SK-N-SH (cell line): ENCODE data around the gene UNC45A. TPM values are rescaled to one million over a fixed set of nuclear protein-coding genes. Genes with fewer than 3 reads are reported as not detected.
A peak's percentile ranks its signal among the peaks of the same experiment; 100 is the strongest.

Source experiments
- CTCF ChIA-PET: fragments of 300-600, 350-600 bp; formaldehyde crosslinking; extraction: SDS; loops from one replicate; lab custom pipeline; 2021; lab: Yijun Ruan, JAX
- POLR2A ChIA-PET: fragments of 350-600 bp; sonication (Branson Sonifier 250); formaldehyde crosslinking; extraction: SDS; loops from one replicate; lab custom pipeline; 2020; ENCODE audit warnings: antibody characterized with exemption, inconsistent platforms; lab: Yijun Ruan, JAX
- DNase-seq: peaks from one replicate; pipeline ENCODE4 v3.0.0; 2012
- H2AFZ ChIP-seq: fragments of 200-600 bp; sonication (generic); 2 replicates; pipeline ENCODE4 v1.8.1; 2016; ENCODE audit warnings: antibody characterized with exemption, mild to moderate bottlenecking, low read depth
- H3F3A ChIP-seq: fragments of 200-600 bp; sonication (generic); replicated peaks from 2 replicates; pipeline ENCODE3; 2016; ENCODE audit warnings: antibody characterized with exemption, mild to moderate bottlenecking; ENCODE audit not compliant: insufficient read depth
- H3K27ac ChIP-seq, 2 experiments: fragments of 200-500 bp in 1 of 2; fragments of 200-600 bp in 1 of 2; sonication (Bioruptor generic) in 1 of 2; sonication (generic), shearing (Covaris generic) in 1 of 2; 2 replicates each; pipeline versions ENCODE4 v1.5.1 to v1.6.1; 2014 to 2016; ENCODE audit warnings: low read depth in 2 of 2, inconsistent platforms in 1 of 2, low read length in 1 of 2, mild to moderate bottlenecking in 1 of 2, mixed read lengths in 1 of 2
- H3K27me3 ChIP-seq: fragments of 200-600 bp; sonication (generic), shearing (Covaris generic); 2 replicates; pipeline ENCODE4 v1.6.1; 2016; ENCODE audit warnings: mixed run types; ENCODE audit not compliant: insufficient read depth
- H3K36me3 ChIP-seq, 2 experiments: fragments of 200-500 bp in 1 of 2; fragments of 200-600 bp in 1 of 2; sonication (Bioruptor generic) in 1 of 2; sonication (generic) in 1 of 2; replicated peaks in 1 of 2; 2 replicates each; pipeline versions ENCODE3 to v1.5.1; 2014 to 2016; ENCODE audit warnings: low read length in 1 of 2, mild to moderate bottlenecking in 1 of 2; ENCODE audit not compliant: insufficient read depth in 2 of 2, control insufficient read depth in 1 of 2
- H3K4me1 ChIP-seq, 2 experiments: fragments of 200-500 bp in 1 of 2; fragments of 200-600 bp in 1 of 2; sonication (Bioruptor generic) in 1 of 2; sonication (generic), shearing (Covaris generic) in 1 of 2; 2 replicates each; pipeline versions ENCODE4 v1.5.1 to v1.6.1; 2014 to 2016; ENCODE audit warnings: low read depth in 1 of 2, low read length in 1 of 2, mixed run types in 1 of 2; ENCODE audit not compliant: insufficient read depth in 2 of 2, control insufficient read depth in 1 of 2
- H3K4me2 ChIP-seq: fragments of 200-600 bp; sonication (generic), shearing (Covaris generic); 2 replicates; pipeline ENCODE4 v1.6.1; 2017; ENCODE audit warnings: mixed run types
- H3K4me3 ChIP-seq, 2 experiments: fragments of 200-500 bp in 1 of 2; fragments of 200-600 bp in 1 of 2; sonication (Bioruptor generic) in 1 of 2; sonication (generic), shearing (Covaris generic) in 1 of 2; 2 replicates each; pipeline versions ENCODE4 v1.5.1 to v1.8.1; 2014 to 2016; ENCODE audit warnings: low read depth in 2 of 2, inconsistent platforms in 1 of 2, low read length in 1 of 2, mild to moderate bottlenecking in 1 of 2, mixed read lengths in 1 of 2, moderate library complexity in 1 of 2
- H3K79me2 ChIP-seq: fragments of 200-600 bp; sonication (generic); 2 replicates; pipeline ENCODE4 v1.8.1; 2017; ENCODE audit warnings: mild to moderate bottlenecking; ENCODE audit not compliant: insufficient read depth
- H3K9ac ChIP-seq: fragments of 200-600 bp; sonication (generic); 2 replicates; pipeline ENCODE4 v1.6.1; 2017; ENCODE audit warnings: mixed run types
- H3K9me2 ChIP-seq: fragments of 200-600 bp; sonication (generic); 2 replicates; pipeline ENCODE4 v1.6.1; 2017; ENCODE audit warnings: mixed run types
- H3K9me3 ChIP-seq: fragments of 200-600 bp; sonication (generic); 2 replicates; pipeline ENCODE4 v1.6.1; 2017; ENCODE audit warnings: mixed run types, mild to moderate bottlenecking, moderate library complexity
- H4K20me1 ChIP-seq: fragments of 200-600 bp; sonication (generic); 2 replicates; pipeline ENCODE4 v1.6.1; 2017; ENCODE audit warnings: mild to moderate bottlenecking, mixed run types; ENCODE audit not compliant: insufficient read depth
- CHD2 ChIP-seq: fragments of 150-350 bp; IDR thresholded peaks from 2 replicates; pipeline ENCODE4 v1.6.1; 2018; ENCODE audit warnings: low read length; ENCODE audit not compliant: partially characterized antibody
- CTCF ChIP-seq: fragments of 200-600 bp; sonication (generic); IDR thresholded peaks from 2 replicates; pipeline ENCODE4 v1.6.1; 2017; ENCODE audit warnings: antibody characterized with exemption, mild to moderate bottlenecking, moderate library complexity
- EP300 ChIP-seq, 2 experiments: IDR thresholded peaks; 2 replicates each; pipeline versions ENCODE4 v1.4.0 to v1.6.1; 2012; ENCODE audit warnings: borderline replicate concordance in 1 of 2, low read depth in 1 of 2, low read length in 1 of 2
- EZH2phosphoT487 ChIP-seq: fragments of 200-600 bp; sonication (generic); IDR thresholded peaks from 2 replicates; pipeline ENCODE4 v1.6.1; 2017; ENCODE audit warnings: low read depth, mixed run types, mild to moderate bottlenecking, antibody characterized with exemption, moderate library complexity, borderline replicate concordance
- FOXM1 ChIP-seq: IDR thresholded peaks from 2 replicates; pipeline ENCODE4 v1.4.0; 2012; ENCODE audit warnings: low read depth, mild to moderate bottlenecking
- GABPA ChIP-seq: IDR thresholded peaks from 2 replicates; pipeline ENCODE4 v1.4.0; 2012; ENCODE audit warnings: low read depth, mild to moderate bottlenecking
- NFIC ChIP-seq: IDR thresholded peaks from 2 replicates; pipeline ENCODE4 v1.4.0; 2012; ENCODE audit warnings: borderline replicate concordance
- SIN3A ChIP-seq: IDR thresholded peaks from 2 replicates; pipeline ENCODE4 v1.6.1; 2012; ENCODE audit warnings: low read depth, mild to moderate bottlenecking, low read length, moderate library complexity, borderline replicate concordance
- TCF12 ChIP-seq: IDR thresholded peaks from 2 replicates; pipeline ENCODE4 v1.4.0; 2012
- USF1 ChIP-seq: IDR thresholded peaks from 2 replicates; pipeline ENCODE4 v1.4.0; 2012; ENCODE audit warnings: low read depth, borderline replicate concordance
- WGBS: methylation state at CpG from one replicate; pipeline ENCODE4 v1.1.6; 2017; ENCODE audit warnings: low lambda C conversion rate; 5-methylcytosine and 5-hydroxymethylcytosine counted together
- polyA plus RNA-seq, 3 experiments: library from polyadenylated mRNA; depleted of rRNA; stranded (reverse); fragments of >200 nt; gene quantifications; 2 replicates each; pipeline ENCODE4 v1.2.3, GENCODE V29; 2012
- TF ChIP-seq, protein P1 (sequence below): IDR thresholded peaks from 2 replicates; pipeline ENCODE4 v1.4.0; 2012; ENCODE audit warnings: low read depth, borderline replicate concordance
- TF ChIP-seq, protein P2 (sequence below): IDR thresholded peaks from 2 replicates; pipeline ENCODE4; 2012

The UNC45A gene
- polyA plus RNA-seq, 1 of the 3 experiments (the other 2 are of a cell fraction) = 85.1 TPM

- no peak for TF ChIP-seq CTCF
- no peak for TF ChIP-seq EZH2phosphoT487
- no peak for TF ChIP-seq GABPA
- TF ChIP-seq SIN3A = peak; percentile 91
- 0 out of 2 replicates have a peak, but pooled peaks have one; percentile 39 for TF ChIP-seq USF1
- TF ChIP-seq TCF12 = no peak; the same call in 1 of the 2 replicates
- TF ChIP-seq CHD2 = peak; percentile 96
- TF ChIP-seq, protein P1, sequence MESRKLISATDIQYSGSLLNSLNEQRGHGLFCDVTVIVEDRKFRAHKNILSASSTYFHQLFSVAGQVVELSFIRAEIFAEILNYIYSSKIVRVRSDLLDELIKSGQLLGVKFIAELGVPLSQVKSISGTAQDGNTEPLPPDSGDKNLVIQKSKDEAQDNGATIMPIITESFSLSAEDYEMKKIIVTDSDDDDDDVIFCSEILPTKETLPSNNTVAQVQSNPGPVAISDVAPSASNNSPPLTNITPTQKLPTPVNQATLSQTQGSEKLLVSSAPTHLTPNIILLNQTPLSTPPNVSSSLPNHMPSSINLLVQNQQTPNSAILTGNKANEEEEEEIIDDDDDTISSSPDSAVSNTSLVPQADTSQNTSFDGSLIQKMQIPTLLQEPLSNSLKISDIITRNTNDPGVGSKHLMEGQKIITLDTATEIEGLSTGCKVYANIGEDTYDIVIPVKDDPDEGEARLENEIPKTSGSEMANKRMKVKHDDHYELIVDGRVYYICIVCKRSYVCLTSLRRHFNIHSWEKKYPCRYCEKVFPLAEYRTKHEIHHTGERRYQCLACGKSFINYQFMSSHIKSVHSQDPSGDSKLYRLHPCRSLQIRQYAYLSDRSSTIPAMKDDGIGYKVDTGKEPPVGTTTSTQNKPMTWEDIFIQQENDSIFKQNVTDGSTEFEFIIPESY = peak; percentile 84
Measured at GRCh38 chr15:90994417-90995311, 59.6 kb downstream of the UNC45A start, which contains the start of gene PRC1 (continued).

GRCh38 chr15:90998737-90999136, 63.7 kb downstream of the UNC45A start:
- no peak overlapping the region for H3K4me2 ChIP-seq
- peaks cover 39% of the 10 kb centered on the region for H3K79me2 ChIP-seq
- CTCF ChIA-PET = no interaction called here
- H2AFZ ChIP-seq = no peak overlapping the region
- H3F3A ChIP-seq = peaks cover 15% of the 10 kb centered on the region
- H3K27me3 ChIP-seq = no peaks in the 10 kb centered on the region
- no peak overlapping the region for H3K9ac ChIP-seq
- H3K9me3 ChIP-seq = no peaks in the 10 kb centered on the region
- no peaks in the 10 kb centered on the region for H3K9me2 ChIP-seq
- TF ChIP-seq NFIC = no peak
- TF ChIP-seq, protein P2, sequence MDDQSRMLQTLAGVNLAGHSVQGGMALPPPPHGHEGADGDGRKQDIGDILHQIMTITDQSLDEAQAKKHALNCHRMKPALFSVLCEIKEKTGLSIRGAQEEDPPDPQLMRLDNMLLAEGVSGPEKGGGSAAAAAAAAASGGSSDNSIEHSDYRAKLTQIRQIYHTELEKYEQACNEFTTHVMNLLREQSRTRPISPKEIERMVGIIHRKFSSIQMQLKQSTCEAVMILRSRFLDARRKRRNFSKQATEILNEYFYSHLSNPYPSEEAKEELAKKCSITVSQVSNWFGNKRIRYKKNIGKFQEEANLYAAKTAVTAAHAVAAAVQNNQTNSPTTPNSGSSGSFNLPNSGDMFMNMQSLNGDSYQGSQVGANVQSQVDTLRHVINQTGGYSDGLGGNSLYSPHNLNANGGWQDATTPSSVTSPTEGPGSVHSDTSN = no peak
- no peak for TF ChIP-seq FOXM1
- no peak for TF ChIP-seq SIN3A
- no peak for TF ChIP-seq EP300 (IDR thresholded peaks at IDR 0.05; ENCODE audit: borderline replicate concordance in 1 of 2, low read depth in 1 of 2, low read length in 1 of 2)
- POLR2A ChIA-PET = no interaction called here
- 83% methylated on average over 8 of the region's 8 CpGs for WGBS
- H3K27ac ChIP-seq = no peak overlapping the region
- H4K20me1 ChIP-seq = no peaks in the 10 kb centered on the region
- H3K4me3 ChIP-seq = no peak overlapping the region
- H3K4me1 ChIP-seq = peaks cover 0 to 10% of the 10 kb centered on the region in 2 experiments; a peak in 1 of 4 replicates
- DNase-seq = no peak
- H3K36me3 ChIP-seq = peaks cover 21 to 42% of the 10 kb centered on the region in 2 experiments
